HepG2 (cell line): ENCODE measurements around the gene HLA-F. TPM values are rescaled to one million over a fixed set of nuclear protein-coding genes. Genes with fewer than 3 reads are reported as not detected.

ENCODE experiments used
- ATAC-seq: fragments of 200-7000 bp; cut with Tn5 transposase; 3 replicates; pipeline ENCODE4 v1.9.1; 2020; ENCODE audit warnings: mild to moderate bottlenecking, moderate library complexity
- BruUV-seq: library from RNA; stranded (reverse); fragments of 400-500 nt; replicated peaks from 2 replicates; lab custom pipeline; 2021; lab: Mats Ljungman, UMichigan
- CTCF ChIA-PET: fragments of 300-600 bp; formaldehyde crosslinking; extraction: SDS; loops from one replicate; lab custom pipeline; 2021; ENCODE audit warnings: low total read pairs, inconsistent platforms, low intra/inter-chr PET ratio; lab: Yijun Ruan, JAX
- POLR2A ChIA-PET: fragments of 350-600 bp; sonication (Branson Sonifier 250); formaldehyde crosslinking; loops from one replicate; lab custom pipeline; 2020; ENCODE audit warnings: antibody characterized with exemption, inconsistent platforms; lab: Yijun Ruan, JAX
- DNase-seq: peaks from one replicate; pipeline ENCODE4 v3.0.0-alpha.2; 2015; ENCODE audit warnings: low spot score
- FAIRE-seq: peaks from 3 replicates; lab custom pipeline; 2011; peaks lifted over from hg19 to GRCh38; lab: Jason Lieb, UNC
- H2AFZ ChIP-seq: one replicate; pipeline ENCODE4 v1.6.1; 2011; ENCODE audit warnings: low read length, inconsistent platforms
- H3K27ac ChIP-seq: fragments of 300-600 bp; 3 replicates; pipeline ENCODE4 v1.8.0; 2011; ENCODE audit warnings: mixed run types, mild to moderate bottlenecking, mixed read lengths, low read length, inconsistent platforms; ENCODE audit not compliant: insufficient read depth; ENCODE audit errors: extremely low read length
- H3K27me3 ChIP-seq, 2 experiments: fragments of 200-600 bp in 1 of 2; 2 replicates in 1 of 2; 3 replicates in 1 of 2; pipeline versions ENCODE4 v1.6.0 to v1.8.0; 2011; ENCODE audit warnings: low read length in 2 of 2, mild to moderate bottlenecking in 2 of 2, moderate library complexity in 2 of 2, inconsistent platforms in 1 of 2; ENCODE audit not compliant: insufficient read depth in 2 of 2, control insufficient read depth in 1 of 2
- H3K36me3 ChIP-seq, 2 experiments: fragments of 200-600 bp in 1 of 2; replicated peaks in 1 of 2; 2 replicates in 1 of 2; 3 replicates in 1 of 2; pipeline versions ENCODE4 v1.5.1 to v1.8.0; 2011; ENCODE audit warnings: low read length in 2 of 2, inconsistent platforms in 1 of 2; ENCODE audit not compliant: insufficient read depth in 2 of 2, control insufficient read depth in 1 of 2
- H3K4me1 ChIP-seq: 2 replicates; pipeline ENCODE4 v1.5.1; 2012; ENCODE audit warnings: low read length, inconsistent platforms; ENCODE audit not compliant: insufficient read depth
- H3K4me2 ChIP-seq: 2 replicates; pipeline ENCODE4 v1.6.0; 2011; ENCODE audit warnings: low read depth, low read length, inconsistent platforms
- H3K4me3 ChIP-seq, 3 experiments: fragments of 200-600 bp in 1 of 3; sonication (generic), shearing (Covaris generic) in 1 of 3; replicated peaks in 1 of 3; 2 replicates each; pipeline ENCODE4 v1.5.1; 2011 to 2016; ENCODE audit warnings: low read length in 3 of 3, inconsistent platforms in 2 of 3, low read depth in 2 of 3, mild to moderate bottlenecking in 2 of 3, control low read depth in 1 of 3, mixed read lengths in 1 of 3; ENCODE audit not compliant: insufficient read depth in 1 of 3
- H3K79me2 ChIP-seq: one replicate; pipeline ENCODE4 v1.6.1; 2011; ENCODE audit warnings: low read length, inconsistent platforms; ENCODE audit not compliant: insufficient read depth
- H3K9ac ChIP-seq: 2 replicates; pipeline ENCODE4 v1.6.0; 2011; ENCODE audit warnings: mild to moderate bottlenecking, low read depth, low read length, inconsistent platforms; ENCODE audit not compliant: insufficient read depth
- H3K9me3 ChIP-seq: 2 replicates; pipeline ENCODE4 v1.5.1; 2012; ENCODE audit warnings: mild to moderate bottlenecking, low read length
- H4K20me1 ChIP-seq: 2 replicates; pipeline ENCODE4 v1.6.0; 2011; ENCODE audit warnings: inconsistent platforms, mild to moderate bottlenecking, low read length, moderate library complexity; ENCODE audit not compliant: insufficient read depth
- KLF15 ChIP-seq: sonication (generic); formaldehyde crosslinking; IDR thresholded peaks from 2 replicates; pipeline ENCODE4 v1.8.1; 2023; ENCODE audit warnings: borderline replicate concordance, mild to moderate bottlenecking, inconsistent platforms, missing genetic modification reagents, mixed read lengths
- TEAD2 ChIP-seq: sonication (generic); formaldehyde crosslinking; IDR thresholded peaks from 2 replicates; pipeline ENCODE4 v1.9.0; 2021; ENCODE audit warnings: missing genetic modification reagents
- ZBTB8A ChIP-seq: sonication (generic); formaldehyde crosslinking; IDR thresholded peaks from 2 replicates; pipeline ENCODE4 v1.4.0; 2020; ENCODE audit warnings: mild to moderate bottlenecking, low read depth, missing genetic modification reagents, borderline replicate concordance
- ZSCAN9 ChIP-seq: IDR thresholded peaks from 2 replicates; pipeline ENCODE4 v1.6.1; 2016; ENCODE audit warnings: borderline replicate concordance
- WGBS: methylation state at CpG from one replicate; pipeline ENCODE4 v1.1.6; 2017; ENCODE audit warnings: low lambda C conversion rate; 5-methylcytosine and 5-hydroxymethylcytosine counted together
- in situ Hi-C: cut with HindIII; loops from 2 replicates; pipeline ENCODE4 v1.10.0; 2017; ENCODE audit warnings: low pct_unique_long_range_greater_than_20kb; ENCODE audit not compliant: extremely low pct_ligation_motif_present
- intact Hi-C: fragments of 100-400 bp; cut with micrococcal nuclease; formaldehyde crosslinking; loops from one replicate; pipeline ENCODE4 v1.10.0; 2022; ENCODE audit not compliant: unreplicated experiment
- polyA plus RNA-seq, 8 experiments: library from polyadenylated mRNA; depleted of rRNA in 3 of 8; stranded (reverse) in 7 of 8; unstranded in 1 of 8; fragments of >200 nt; fragmentation: Illumina TruSeq in 4 of 8; extraction: Trizol in 4 of 8; gene quantifications; 2 replicates each; pipeline versions ENCODE4 v1.2.1 to v1.2.3, GENCODE V29; 2011 to 2016; ENCODE audit warnings: low read depth in 4 of 8, missing spikeins in 1 of 8, mixed read lengths in 1 of 8; ENCODE audit not compliant: insufficient read depth in 1 of 8
- total RNA-seq, 5 experiments: library from RNA; depleted of rRNA; stranded (reverse); fragments of >200 nt; fragmentation: Illumina TruSeq; extraction: Trizol; gene quantifications; 2 replicates each; pipeline ENCODE4 v1.2.3, GENCODE V29; 2016; ENCODE audit warnings: low read depth in 1 of 5
- TF ChIP-seq, protein P1 (sequence below): sonication (generic); formaldehyde crosslinking; IDR thresholded peaks from 2 replicates; pipeline ENCODE4 v1.4.0; 2020; ENCODE audit warnings: missing genetic modification reagents, borderline replicate concordance

Gene HLA-F
- total and polyA plus RNA-seq, 2 of the 13 experiments (the other 11 are each of a cell fraction or from before 2014, with no cell fraction given) = 6.0 to 6.1 TPM

DNA sequence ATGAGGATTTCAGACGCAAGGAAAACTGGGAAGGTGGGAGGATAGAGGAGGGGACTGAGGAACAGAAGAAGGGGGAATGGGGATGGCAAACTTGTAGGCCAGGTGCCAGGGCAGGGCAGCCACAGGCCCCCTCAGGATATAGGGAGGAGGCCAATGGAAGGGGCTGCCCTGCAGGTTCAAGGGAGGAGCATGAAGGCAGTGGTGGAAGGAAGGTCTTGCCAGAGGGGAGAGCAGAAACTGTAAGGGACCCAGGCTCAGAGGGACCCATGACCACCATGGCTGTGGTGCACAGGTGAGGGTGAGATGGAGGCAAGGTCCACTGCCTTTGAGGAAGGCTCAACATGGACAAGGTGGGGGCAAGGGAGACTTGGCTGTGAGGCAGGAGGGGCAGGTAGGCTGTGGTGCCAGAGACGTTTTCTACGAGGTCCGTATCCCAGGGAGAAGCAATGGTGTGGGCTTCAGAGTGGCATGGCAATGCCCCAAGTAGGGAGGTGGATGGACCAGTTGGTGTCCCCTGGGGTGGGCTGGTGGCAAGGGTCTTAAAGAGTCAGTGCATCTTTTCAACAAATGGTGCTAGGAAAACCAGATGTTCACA, 22.7 kb downstream of the HLA-F start:
- H3K79me2 ChIP-seq = no peaks in the 10 kb centered on the region
- peaks cover 0 to 14% of the 10 kb centered on the region in 2 experiments; a peak in 1 of 5 replicates for H3K27me3 ChIP-seq
- no TSS peak for BruUV-seq
- no peak overlapping the region for H3K4me3 ChIP-seq
- WGBS = 90% methylated on average over 4 of the region's 4 CpGs
- CTCF ChIA-PET = no interaction called here
- intact Hi-C loops (no loop called here), in situ Hi-C loops (loop anchor here (10.0 kb wide), 1 partner anchor 259 kb away; no protein-coding TSS in a partner anchor)
- no peak for FAIRE-seq
- no peaks in the 10 kb centered on the region for H3K36me3 ChIP-seq
- POLR2A ChIA-PET = no interaction called here
- no peak overlapping the region for H3K27ac ChIP-seq
- H3K4me2 ChIP-seq = no peak overlapping the region
- no peak for ATAC-seq
- H3K9ac ChIP-seq = no peak overlapping the region
- H4K20me1 ChIP-seq = no peaks in the 10 kb centered on the region
- peaks cover 24% of the 10 kb centered on the region for H3K4me1 ChIP-seq
- H2AFZ ChIP-seq = no peak overlapping the region
- no peak for DNase-seq
- H3K9me3 ChIP-seq = no peaks in the 10 kb centered on the region
- no peak for TF ChIP-seq ZSCAN9 (CRISPR knock-in tag)
- TF ChIP-seq, protein P1, sequence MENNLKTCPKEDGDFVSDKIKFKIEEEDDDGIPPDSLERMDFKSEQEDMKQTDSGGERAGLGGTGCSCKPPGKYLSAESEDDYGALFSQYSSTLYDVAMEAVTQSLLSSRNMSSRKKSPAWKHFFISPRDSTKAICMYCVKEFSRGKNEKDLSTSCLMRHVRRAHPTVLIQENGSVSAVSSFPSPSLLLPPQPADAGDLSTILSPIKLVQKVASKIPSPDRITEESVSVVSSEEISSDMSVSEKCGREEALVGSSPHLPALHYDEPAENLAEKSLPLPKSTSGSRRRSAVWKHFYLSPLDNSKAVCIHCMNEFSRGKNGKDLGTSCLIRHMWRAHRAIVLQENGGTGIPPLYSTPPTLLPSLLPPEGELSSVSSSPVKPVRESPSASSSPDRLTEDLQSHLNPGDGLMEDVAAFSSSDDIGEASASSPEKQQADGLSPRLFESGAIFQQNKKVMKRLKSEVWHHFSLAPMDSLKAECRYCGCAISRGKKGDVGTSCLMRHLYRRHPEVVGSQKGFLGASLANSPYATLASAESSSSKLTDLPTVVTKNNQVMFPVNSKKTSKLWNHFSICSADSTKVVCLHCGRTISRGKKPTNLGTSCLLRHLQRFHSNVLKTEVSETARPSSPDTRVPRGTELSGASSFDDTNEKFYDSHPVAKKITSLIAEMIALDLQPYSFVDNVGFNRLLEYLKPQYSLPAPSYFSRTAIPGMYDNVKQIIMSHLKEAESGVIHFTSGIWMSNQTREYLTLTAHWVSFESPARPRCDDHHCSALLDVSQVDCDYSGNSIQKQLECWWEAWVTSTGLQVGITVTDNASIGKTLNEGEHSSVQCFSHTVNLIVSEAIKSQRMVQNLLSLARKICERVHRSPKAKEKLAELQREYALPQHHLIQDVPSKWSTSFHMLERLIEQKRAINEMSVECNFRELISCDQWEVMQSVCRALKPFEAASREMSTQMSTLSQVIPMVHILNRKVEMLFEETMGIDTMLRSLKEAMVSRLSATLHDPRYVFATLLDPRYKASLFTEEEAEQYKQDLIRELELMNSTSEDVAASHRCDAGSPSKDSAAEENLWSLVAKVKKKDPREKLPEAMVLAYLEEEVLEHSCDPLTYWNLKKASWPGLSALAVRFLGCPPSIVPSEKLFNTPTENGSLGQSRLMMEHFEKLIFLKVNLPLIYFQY (CRISPR knock-in tag) = no peak
- no peak for TF ChIP-seq KLF15 (CRISPR knock-in tag)
- TF ChIP-seq ZBTB8A (CRISPR knock-in tag) = no peak
- no peak for TF ChIP-seq TEAD2 (CRISPR knock-in tag)
